AG04449 (cell line): ENCODE data around the gene AP2A2.
"Not testable (repeated sequence)": the region's sequence is repeated elsewhere in the genome, so short reads cannot be mapped to it uniquely, and the experiment has no call there.

Source experiments
- CTCF ChIA-PET: fragments of 350-600 bp; formaldehyde crosslinking; extraction: SDS; loops from one replicate; lab custom pipeline; 2021; ENCODE audit warnings: antibody characterized with exemption; lab: Yijun Ruan, JAX
- POLR2A ChIA-PET: fragments of 400-600, 350-600 bp; formaldehyde crosslinking; extraction: SDS; loops from one replicate; lab custom pipeline; 2020; ENCODE audit warnings: antibody characterized with exemption, inconsistent platforms; lab: Yijun Ruan, JAX
- DNase-seq: peaks from one replicate; pipeline ENCODE4 v3.0.0-alpha.2; 2010; ENCODE audit warnings: low read depth, low spot score
- H3K4me3 ChIP-seq: 2 replicates; pipeline ENCODE4 v1.5.1; 2011; ENCODE audit warnings: low read depth, mild to moderate bottlenecking, control low read depth, low read length
- CTCF ChIP-seq: IDR thresholded peaks from one replicate; pipeline ENCODE4 v1.5.1; 2011; ENCODE audit warnings: mild to moderate bottlenecking, moderate library complexity, low read length, control low read depth, inconsistent platforms; ENCODE audit not compliant: insufficient read depth; ENCODE audit errors: missing control alignments

Gene AP2A2

GRCh38 chr11:1012291-1012690 is 86.6 kb downstream of the AP2A2 start:
- no peak for DNase-seq
- no peak overlapping the region for H3K4me3 ChIP-seq
- ChIA-PET CTCF (no interaction called here), POLR2A (no interaction called here)
- no peak for TF ChIP-seq CTCF

GRCh38 chr11:1012740-1013630 is 87.3 kb downstream of the AP2A2 start:
- ChIA-PET POLR2A (no interaction called here), CTCF (interaction anchor here (1.0 kb wide), 1 partner anchor 87 kb away, joined by 3 read pairs; the partner anchor contains the start of gene AP2A2)
- no peak for DNase-seq

GRCh38 chr11:1013631-1013935 is 87.9 kb downstream of the AP2A2 start:
- no peak for DNase-seq
- no peak for TF ChIP-seq CTCF
- ChIA-PET POLR2A (no interaction called here), CTCF (interaction anchor here (1.0 kb wide), 1 partner anchor 88 kb away, joined by 3 read pairs; the partner anchor contains the start of gene AP2A2)
- H3K4me3 ChIP-seq = no peak overlapping the region

More at GRCh38 chr11:1012740-1013630, 87.3 kb downstream of the AP2A2 start:
- no peak for TF ChIP-seq CTCF
- no peak overlapping the region for H3K4me3 ChIP-seq

- CTCF ChIA-PET = no interaction called here
- POLR2A ChIA-PET = no interaction called here
Measured at GRCh38 chr11:1014276-1014675, 88.6 kb downstream of the AP2A2 start.

GRCh38 chr11:1015064-1015463 is 89.4 kb downstream of the AP2A2 start:
- CTCF ChIA-PET = no interaction called here
- H3K4me3 ChIP-seq = no peak overlapping the region
- TF ChIP-seq CTCF = no peak
- POLR2A ChIA-PET = no interaction called here
- DNase-seq = no peak

More at GRCh38 chr11:1014276-1014675, 88.6 kb downstream of the AP2A2 start:
- no peak for DNase-seq
- H3K4me3 ChIP-seq = no peak overlapping the region
- no peak for TF ChIP-seq CTCF

GRCh38 chr11:1015826-1016545 is 90.3 kb downstream of the AP2A2 start:
- CTCF ChIA-PET = interaction anchor here (1.4 kb wide), 1 partner anchor 35 kb away, joined by 3 read pairs; no protein-coding TSS in a partner anchor
- H3K4me3 ChIP-seq = no peak overlapping the region
- TF ChIP-seq CTCF = no peak
- no peak for DNase-seq
- POLR2A ChIA-PET = interaction anchor here (0.7 kb wide), 1 partner anchor 11 kb away, joined by 5 read pairs; no protein-coding TSS in a partner anchor

- DNase-seq, H3K4me3 ChIP-seq: not testable (repeated sequence)
- CTCF ChIA-PET = interaction anchor here (0.8 to 1.4 kb wide), 2 partner anchors 34 to 37 kb away, joined by 3 to 4 read pairs; no protein-coding TSS in a partner anchor
- POLR2A ChIA-PET = interaction anchor here (0.6 to 0.7 kb wide), 2 partner anchors 10 to 40 kb away, joined by 3 to 5 read pairs; no protein-coding TSS in a partner anchor
Measured at GRCh38 chr11:1016610-1017126, 91.0 kb downstream of the AP2A2 start.
